T-helper 1 cell (primary cell): ENCODE results near the gene AAGAB.
A peak's percentile ranks its signal among the peaks of the same experiment; 100 is the strongest.

Experiments used
- DNase-seq, 5 donors: peaks; one replicate each; pipeline ENCODE4 v3.0.0-alpha.2; 2012 to 2020

Gene AAGAB

DNA sequence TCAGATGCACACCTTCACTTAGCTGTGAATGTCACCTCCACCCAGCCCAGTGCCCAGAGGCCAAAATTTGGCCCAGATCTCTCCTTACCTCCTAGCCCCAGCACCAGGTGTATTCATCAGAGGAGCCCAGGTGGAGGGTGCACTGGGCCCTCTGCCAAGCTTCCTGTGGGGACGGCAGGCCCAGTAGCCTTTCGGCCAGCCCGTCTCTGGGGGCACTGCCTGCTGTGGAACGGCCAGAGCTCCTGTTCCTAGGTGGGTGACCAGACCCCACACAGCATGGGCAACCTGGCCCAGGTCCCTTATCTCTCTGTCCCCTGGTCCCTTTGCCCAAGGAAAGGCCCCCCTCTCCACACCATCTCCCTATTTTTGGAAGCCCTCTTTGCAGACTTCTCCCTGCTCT is 67.8 kb downstream of the AAGAB start:
- DNase-seq: no peak

DNA sequence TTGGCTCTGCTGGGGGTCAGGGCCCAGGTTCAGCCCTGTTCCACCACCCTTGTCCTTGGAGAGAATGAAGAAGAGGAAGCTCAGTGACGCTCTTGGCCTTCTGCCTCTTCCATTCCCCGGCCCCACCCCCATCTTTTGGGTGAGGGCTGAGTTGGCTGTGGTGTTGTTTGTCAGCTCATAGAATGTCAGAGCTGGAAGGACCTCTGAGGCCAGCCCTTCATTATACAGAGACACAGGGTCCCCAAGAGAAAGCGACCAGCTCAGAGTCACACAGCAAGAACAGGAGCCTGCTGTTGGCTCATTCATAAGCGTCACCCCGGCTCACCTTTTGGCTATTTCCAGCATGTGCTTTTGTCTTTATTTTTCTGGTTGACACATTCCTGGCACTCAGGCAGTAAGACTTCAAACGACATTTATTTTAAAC is 68.2 kb downstream of the AAGAB start:
- no peak for DNase-seq

DNA sequence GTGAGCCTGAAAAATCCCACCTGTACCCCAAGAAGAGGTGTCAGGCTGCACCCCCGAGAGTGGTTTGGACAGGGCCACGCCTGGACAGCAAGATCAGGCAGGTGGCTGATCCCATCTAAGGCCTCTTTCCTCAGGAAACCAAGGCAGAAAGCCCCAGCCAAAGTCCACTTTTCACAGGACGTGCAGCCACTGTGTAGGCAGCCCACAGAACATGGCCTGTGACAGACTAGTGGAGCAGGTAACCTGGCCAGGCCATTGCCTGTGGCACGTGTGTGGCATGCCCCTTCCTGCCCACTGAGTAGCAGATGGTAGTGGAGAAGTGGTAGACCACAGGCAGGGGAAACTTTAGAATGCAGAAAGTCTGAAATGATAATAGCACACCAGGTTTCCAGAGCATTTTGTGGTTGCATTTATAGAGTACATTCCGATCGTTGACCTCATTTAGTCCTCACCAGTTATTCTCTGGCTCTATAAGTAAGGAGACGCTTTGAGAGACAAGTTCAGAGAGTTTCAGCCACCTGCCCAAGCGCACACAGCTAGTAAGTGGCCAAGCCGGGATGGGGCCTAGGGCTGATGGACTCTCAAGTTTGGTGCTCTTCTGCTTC is 68.7 kb downstream of the AAGAB start:
- peak in 1 of 5 donors; percentile 25 for DNase-seq

DNA sequence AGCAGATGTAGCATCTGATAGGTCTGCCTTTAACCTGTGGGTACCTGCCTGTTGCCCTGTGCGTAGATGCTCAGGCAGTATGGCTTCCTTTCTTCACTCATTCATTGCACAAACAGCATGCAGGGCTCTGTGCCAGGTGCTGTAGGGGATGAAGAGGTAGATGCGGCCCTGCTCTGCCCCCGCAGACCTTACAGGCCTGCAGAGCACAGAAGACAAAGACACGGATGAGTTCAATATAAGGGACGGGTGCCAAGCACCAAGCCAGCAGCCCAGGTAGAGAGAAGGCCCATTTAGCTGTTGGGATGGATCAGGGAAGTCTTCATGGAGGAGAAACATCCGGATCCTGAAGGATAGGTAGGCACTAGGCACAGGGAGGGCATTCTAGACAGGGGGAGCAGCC is 69.4 kb downstream of the AAGAB start:
- no peak for DNase-seq

DNA sequence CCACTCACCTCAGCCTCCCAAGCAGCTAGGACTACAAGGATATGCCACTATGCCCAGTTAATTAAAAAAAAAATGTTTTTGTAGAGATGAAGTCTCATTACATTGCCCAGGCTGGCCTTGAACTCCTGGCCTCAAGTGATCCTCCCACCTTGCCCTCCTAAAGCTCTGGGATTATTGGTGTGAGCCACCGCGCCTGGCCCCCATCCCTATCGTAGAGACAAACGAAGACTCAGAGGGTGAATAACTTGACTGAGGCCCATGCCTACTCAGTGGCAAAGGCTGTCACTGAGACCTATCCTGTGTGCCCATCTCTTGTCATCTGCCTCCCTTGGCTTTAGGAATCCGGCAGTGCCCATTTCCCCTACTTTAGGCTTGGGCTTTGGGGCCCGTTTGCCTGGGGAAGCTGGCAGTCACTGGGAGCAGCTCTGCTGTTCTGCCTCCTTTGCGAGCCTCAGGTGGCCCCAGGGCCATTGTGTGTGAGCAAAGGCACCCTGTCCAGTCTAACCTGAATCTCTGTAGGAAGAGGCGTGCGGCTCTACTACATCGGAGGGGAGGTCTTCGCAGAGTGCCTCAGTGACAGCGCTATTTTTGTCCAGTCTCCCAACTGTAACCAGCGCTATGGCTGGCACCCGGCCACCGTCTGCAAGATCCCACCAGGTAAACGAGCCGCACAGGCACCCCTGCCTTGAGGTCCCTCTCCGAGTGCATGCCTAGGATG is 70.1 kb downstream of the AAGAB start:
- DNase-seq: no peak

- no peak for DNase-seq
Measured at GRCh38 chr15:67183443-67184169, 70.9 kb downstream of the AAGAB start.

DNA sequence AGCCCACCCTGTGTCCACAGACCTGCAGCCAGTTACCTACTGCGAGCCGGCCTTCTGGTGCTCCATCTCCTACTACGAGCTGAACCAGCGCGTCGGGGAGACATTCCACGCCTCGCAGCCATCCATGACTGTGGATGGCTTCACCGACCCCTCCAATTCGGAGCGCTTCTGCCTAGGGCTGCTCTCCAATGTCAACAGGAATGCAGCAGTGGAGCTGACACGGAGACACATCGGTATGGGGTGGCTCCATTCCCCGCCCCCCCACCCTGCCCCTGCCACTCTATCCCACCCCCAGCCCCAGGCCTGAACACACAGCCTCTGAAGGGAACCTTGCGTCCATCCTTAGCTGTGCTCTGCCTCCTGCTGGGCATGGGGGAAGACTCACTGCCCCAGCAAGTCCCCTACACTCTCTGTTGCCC is 73.2 kb downstream of the AAGAB start:
- DNase-seq: no peak

DNA sequence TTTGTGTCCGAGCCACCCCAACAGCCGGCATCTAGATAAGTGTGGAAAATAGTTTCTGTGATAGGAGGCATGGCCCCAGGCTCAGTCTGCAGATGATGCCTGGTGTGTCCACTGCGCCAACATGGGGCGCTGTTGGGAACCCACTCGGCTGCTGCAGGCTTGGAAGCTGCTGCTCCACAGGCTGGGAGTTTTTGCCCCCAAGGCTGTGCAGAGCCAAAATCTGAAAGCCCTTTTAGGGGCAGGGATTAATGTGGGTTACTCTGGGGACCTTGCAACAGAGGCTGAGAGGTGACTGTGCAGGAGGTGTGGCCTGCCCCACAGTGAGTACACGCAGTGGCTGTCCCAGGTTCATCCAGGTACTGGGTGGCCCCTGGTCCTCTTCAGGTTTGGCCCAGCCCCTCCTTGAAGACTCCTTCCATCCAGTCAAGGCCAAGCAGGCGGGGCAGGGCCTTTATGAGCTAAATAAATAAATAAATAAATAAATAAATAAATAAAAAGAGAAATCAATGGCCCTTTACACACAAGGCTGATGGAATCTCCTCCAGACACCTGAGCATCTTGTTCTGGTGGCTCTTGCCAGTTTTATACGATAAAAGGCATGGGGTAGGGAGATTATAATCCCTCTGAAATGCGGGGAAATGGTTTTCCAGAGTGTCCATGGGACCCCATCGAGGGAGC is 73.8 kb downstream of the AAGAB start:
- no peak for DNase-seq

- DNase-seq: no peak
Measured at GRCh38 chr15:67180035-67180434, 74.4 kb downstream of the AAGAB start.

- no peak for DNase-seq
Measured at GRCh38 chr15:67179411-67179995, 75.0 kb downstream of the AAGAB start.

- no peak for DNase-seq
Measured at GRCh38 chr15:67178569-67179210, 75.8 kb downstream of the AAGAB start.

DNA sequence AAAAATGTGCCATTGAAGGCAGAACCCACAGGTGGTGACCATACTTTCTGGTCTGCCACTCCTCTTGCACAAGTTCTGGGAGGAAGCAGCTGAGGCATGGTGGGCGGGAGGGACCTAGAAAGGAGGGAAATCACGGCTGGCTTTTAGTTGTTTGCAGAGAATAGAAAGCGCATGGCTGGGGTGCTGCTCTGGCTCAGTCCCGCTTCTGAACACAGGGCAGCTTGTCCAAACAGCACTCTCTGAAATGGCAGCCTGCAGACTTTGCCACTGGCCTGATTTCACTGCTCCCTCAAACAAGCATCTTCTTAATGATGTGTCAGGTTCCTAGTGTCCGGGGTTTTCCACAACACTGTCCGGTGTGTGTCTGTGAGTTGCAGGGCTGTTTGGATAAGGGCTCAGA is 76.7 kb downstream of the AAGAB start:
- DNase-seq: no peak

GRCh38 chr15:67176195-67176971 is 78.1 kb downstream of the AAGAB start:
- no peak for DNase-seq

- DNase-seq: peak in 1 of 5 donors; percentile 45
Measured at GRCh38 chr15:67175643-67176071, 78.8 kb downstream of the AAGAB start.

GRCh38 chr15:67174864-67175573 is 79.4 kb downstream of the AAGAB start:
- DNase-seq: no peak

- DNase-seq: no peak
Measured at GRCh38 chr15:67174446-67174845, 80.0 kb downstream of the AAGAB start.

- DNase-seq: no peak
Measured at GRCh38 chr15:67173786-67174185, 80.7 kb downstream of the AAGAB start.

GRCh38 chr15:67173005-67173404 is 81.5 kb downstream of the AAGAB start:
- DNase-seq: no peak

DNA sequence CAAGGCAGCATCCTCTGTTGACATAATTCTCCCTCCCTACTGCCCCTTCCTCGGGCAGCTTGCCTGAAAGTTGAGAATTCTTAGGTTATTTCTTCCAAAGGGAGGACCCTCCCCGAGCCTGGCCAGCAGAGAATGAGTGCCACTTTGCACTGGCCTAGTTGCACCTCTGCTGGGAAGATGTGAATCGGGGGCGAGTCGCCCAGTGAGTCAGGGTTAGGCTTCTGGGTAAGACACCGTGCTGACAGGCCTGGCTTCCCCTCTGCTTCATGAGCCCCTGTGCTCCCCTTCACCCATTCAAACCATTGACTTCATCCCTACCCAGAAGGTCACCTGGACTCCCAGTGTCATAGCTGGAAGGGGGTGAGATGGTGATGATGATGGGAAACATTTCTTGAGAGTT is 82.3 kb downstream of the AAGAB start:
- no peak for DNase-seq

DNA sequence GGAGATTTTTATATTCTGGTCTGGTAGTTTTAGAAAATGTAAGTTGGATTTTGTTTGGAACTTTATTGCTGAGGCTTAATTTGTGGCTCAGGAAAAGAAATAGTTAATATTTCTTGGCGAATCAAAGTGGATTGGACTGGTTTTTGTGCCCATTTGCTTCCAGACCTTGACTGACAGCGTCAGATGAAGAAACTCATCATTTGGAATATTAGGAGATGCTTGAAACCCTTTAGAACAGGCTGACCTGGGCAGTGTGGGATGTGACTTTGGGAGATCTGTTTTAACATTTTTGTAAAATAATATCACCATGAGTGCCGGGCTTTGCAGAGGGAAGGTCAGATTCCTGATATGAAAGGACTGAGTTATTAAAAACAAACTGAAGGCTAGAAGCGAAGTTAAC is 83.0 kb downstream of the AAGAB start:
- DNase-seq: no peak
